Stimulated activated CD4-positive, alpha-beta T cell treated with anti-CD3 and anti-CD28 coated beads, Interleukin-15, amount 100 ng/mL, for 1 hour (primary cell): ENCODE results near the gene DLG4.

ENCODE experiments used
- DNase-seq, 2 donors: peaks; one replicate each; pipeline ENCODE4 v3.0.0-alpha.2; 2020; ENCODE audit warnings: low read depth in 1 of 2, low spot score in 1 of 2

Gene DLG4

GRCh38 chr17:7233701-7234082 is 14.1 kb upstream of the DLG4 start:
- no peak for DNase-seq

- no peak for DNase-seq
Measured at GRCh38 chr17:7232114-7232513, 12.5 kb upstream of the DLG4 start.

- no peak for DNase-seq
Measured at GRCh38 chr17:7229504-7229903, 9.9 kb upstream of the DLG4 start.

- no peak for DNase-seq
Measured at GRCh38 chr17:7228920-7229319, 9.3 kb upstream of the DLG4 start.

- DNase-seq: no peak
Measured at GRCh38 chr17:7226721-7227710, 7.4 kb upstream of the DLG4 start.

- no peak for DNase-seq
Measured at GRCh38 chr17:7225711-7226331, 6.2 kb upstream of the DLG4 start.

GRCh38 chr17:7224661-7225111 is 5.0 kb upstream of the DLG4 start:
- no peak for DNase-seq

- DNase-seq: no peak
Measured at GRCh38 chr17:7224110-7224509, 4.5 kb upstream of the DLG4 start.

GRCh38 chr17:7223375-7223774 is 3.7 kb upstream of the DLG4 start:
- DNase-seq: no peak

GRCh38 chr17:7222972-7223292 is 3.3 kb upstream of the DLG4 start:
- DNase-seq: no peak

GRCh38 chr17:7222093-7222971 is 2.7 kb upstream of the DLG4 start:
- DNase-seq: no peak

- DNase-seq: no peak
Measured at GRCh38 chr17:7221278-7222092, 1.8 kb upstream of the DLG4 start.

- DNase-seq: peak; percentile 26 to 42
Measured at GRCh38 chr17:7220593-7221277, 1.1 kb upstream of the DLG4 start.

- DNase-seq: no peak
Measured at GRCh38 chr17:7219229-7219811, 316 bp downstream of the DLG4 start.

- DNase-seq: no peak
Measured at GRCh38 chr17:7218758-7219157, 878 bp downstream of the DLG4 start.

- DNase-seq: no peak
Measured at GRCh38 chr17:7218166-7218565, 1.5 kb downstream of the DLG4 start.

GRCh38 chr17:7217113-7217987 is 2.3 kb downstream of the DLG4 start:
- DNase-seq: no peak

- DNase-seq: no peak
Measured at GRCh38 chr17:7216242-7217112, 3.2 kb downstream of the DLG4 start.
